ENCODE data around the gene IVD.

Gene IVD

GRCh38 chr15:40461958-40462357 lies 56.4 kb downstream of the IVD start:
- no peak for TF ChIP-seq CTCF (IDR thresholded peaks at IDR 0.05; ENCODE audit: borderline replicate concordance, control extremely low read depth, extremely low read depth, insufficient read depth, missing control alignments)
- in situ Hi-C loops (cut with MboI; ENCODE audit: low sequenced_read_pairs, unreplicated experiment), result no loop called here
- DNase-seq (ENCODE audit: low spot score), result no peak

- TF ChIP-seq CTCF (IDR thresholded peaks at IDR 0.05; ENCODE audit: borderline replicate concordance, control extremely low read depth, extremely low read depth, insufficient read depth, missing control alignments), result no peak
- no peak for DNase-seq (ENCODE audit: low spot score)
These were observed 57.7 kb downstream of the IVD start for GRCh38 chr15:40463279-40463678.

GRCh38 chr15:40463886-40464545 lies 58.4 kb downstream of the IVD start:
- no peak for DNase-seq (ENCODE audit: low spot score)
- TF ChIP-seq CTCF (IDR thresholded peaks at IDR 0.05; ENCODE audit: borderline replicate concordance, control extremely low read depth, extremely low read depth, insufficient read depth, missing control alignments), result no peak
- in situ Hi-C loops (cut with MboI; ENCODE audit: low sequenced_read_pairs, unreplicated experiment), result no loop called here

More at GRCh38 chr15:40463279-40463678, 57.7 kb downstream of the IVD start:
- in situ Hi-C loops (cut with MboI; ENCODE audit: low sequenced_read_pairs, unreplicated experiment), result no loop called here

- in situ Hi-C loops (cut with MboI; ENCODE audit: low sequenced_read_pairs, unreplicated experiment), result no loop called here
- no peak for DNase-seq (ENCODE audit: low spot score)
- no peak for TF ChIP-seq CTCF (IDR thresholded peaks at IDR 0.05; ENCODE audit: borderline replicate concordance, control extremely low read depth, extremely low read depth, insufficient read depth, missing control alignments)
These were observed 59.1 kb downstream of the IVD start for GRCh38 chr15:40464595-40465185.

- no peak for DNase-seq (ENCODE audit: low spot score)
- TF ChIP-seq CTCF (IDR thresholded peaks at IDR 0.05; ENCODE audit: borderline replicate concordance, control extremely low read depth, extremely low read depth, insufficient read depth, missing control alignments), result no peak
- in situ Hi-C loops (cut with MboI; ENCODE audit: low sequenced_read_pairs, unreplicated experiment), result no loop called here
These were observed 60.3 kb downstream of the IVD start for GRCh38 chr15:40465939-40466338.

GRCh38 chr15:40466426-40467260 lies 61.0 kb downstream of the IVD start:
- DNase-seq (ENCODE audit: low spot score), result no peak
- no peak for TF ChIP-seq CTCF (IDR thresholded peaks at IDR 0.05; ENCODE audit: borderline replicate concordance, control extremely low read depth, extremely low read depth, insufficient read depth, missing control alignments)
- in situ Hi-C loops (cut with MboI; ENCODE audit: low sequenced_read_pairs, unreplicated experiment), result no loop called here
